Vagina (tissue), 2 donors: ENCODE data around the gene CHN1. TPM values are rescaled to one million over a fixed set of nuclear protein-coding genes. Genes with fewer than 3 reads are reported as not detected.

Source experiments
- DNase-seq, 2 donors: peaks; one replicate each; pipeline ENCODE4 v3.0.0-alpha.2; 2017; ENCODE audit errors: extremely low spot score in 2 of 2
- H3K27ac ChIP-seq: fragments of 200-600 bp; sonication (generic); one replicate; pipeline ENCODE4 v1.5.1; 2019
- H3K27me3 ChIP-seq: fragments of 200-600 bp; sonication (generic); one replicate; pipeline ENCODE4 v1.5.1; 2019
- H3K36me3 ChIP-seq, 2 donors: fragments of 200-600 bp; sonication (generic); one replicate each; pipeline ENCODE4 v1.5.1; 2017 to 2019
- H3K4me1 ChIP-seq: fragments of 200-600 bp; sonication (generic); one replicate; pipeline ENCODE4 v1.5.1; 2019
- H3K4me3 ChIP-seq, 2 donors: fragments of 200-600 bp; sonication (generic); 1 replicate in 1 of 2; 2 replicates in 1 of 2; pipeline ENCODE4 v1.5.1; 2016 to 2019
- H3K9me3 ChIP-seq: fragments of 200-600 bp; sonication (generic); one replicate; pipeline ENCODE4 v1.5.1; 2019
- CTCF ChIP-seq, 3 experiments: fragments of 450-650 bp in 2 of 3; fragments of 200-600 bp in 1 of 3; sonication (generic) in 1 of 3; IDR thresholded peaks; one replicate each; pipeline ENCODE4 v1.5.1; 2017 to 2019; ENCODE audit warnings: antibody characterized with exemption in 3 of 3, mild to moderate bottlenecking in 2 of 3, moderate library complexity in 2 of 3
- POLR2A ChIP-seq, 2 donors: fragments of 450-650 bp; IDR thresholded peaks; one replicate each; pipeline ENCODE4 v1.6.1; 2017; ENCODE audit warnings: antibody characterized with exemption in 2 of 2, mild to moderate bottlenecking in 2 of 2, moderate library complexity in 2 of 2
- POLR2AphosphoS5 ChIP-seq, 2 donors: sonication (generic); formaldehyde crosslinking; IDR thresholded peaks; one replicate each; pipeline ENCODE4 v1.9.0; 2017; ENCODE audit warnings: antibody characterized with exemption in 2 of 2, mild to moderate bottlenecking in 2 of 2, low read depth in 1 of 2; ENCODE audit not compliant: insufficient read depth in 1 of 2
- intact Hi-C: fragments of 100-400 bp; cut with DNase I; formaldehyde crosslinking; loops from one replicate; pipeline ENCODE4 v1.15.1; 2023
- total RNA-seq: library from RNA; depleted of rRNA; stranded (reverse); fragments of >200 nt; gene quantifications from one replicate; pipeline ENCODE4 v1.2.3, GENCODE V29; 2016

The CHN1 gene
- total RNA-seq, 1 donor from 2014 or later: 9.6 TPM

GRCh38 chr2:174781996-174782395 lies 223.2 kb downstream of the CHN1 start:
- Histone ChIP-seq H3K36me3 (no peaks in the 10 kb centered on the region), H3K9me3 (no peaks in the 10 kb centered on the region), H3K4me3 (no peak overlapping the region), H3K27me3 (no peaks in the 10 kb centered on the region), H3K4me1 (peaks cover 15% of the 10 kb centered on the region), H3K27ac (no peak overlapping the region)
- TF ChIP-seq POLR2AphosphoS5 (IDR thresholded peaks at IDR 0.05; ENCODE audit: insufficient read depth in 1 of 2, low read depth in 1 of 2) (no peak), POLR2A (IDR thresholded peaks at IDR 0.05) (no peak), CTCF (IDR thresholded peaks at IDR 0.05) (no peak)
- intact Hi-C loops: no loop called here
- DNase-seq: no peak

GRCh38 chr2:174781298-174781697 lies 223.9 kb downstream of the CHN1 start:
- no peaks in the 10 kb centered on the region for H3K36me3 ChIP-seq
- H3K9me3 ChIP-seq: no peaks in the 10 kb centered on the region
- no peak for DNase-seq
- H3K4me3 ChIP-seq: no peak overlapping the region
- intact Hi-C loops: no loop called here
- H3K27me3 ChIP-seq: no peaks in the 10 kb centered on the region
- H3K27ac ChIP-seq: no peak overlapping the region
- peaks cover 15% of the 10 kb centered on the region for H3K4me1 ChIP-seq
- TF ChIP-seq CTCF (IDR thresholded peaks at IDR 0.05): no peak
- TF ChIP-seq POLR2A (IDR thresholded peaks at IDR 0.05): no peak
- TF ChIP-seq POLR2AphosphoS5 (IDR thresholded peaks at IDR 0.05; ENCODE audit: insufficient read depth in 1 of 2, low read depth in 1 of 2): no peak

GRCh38 chr2:174780856-174781255 lies 224.3 kb downstream of the CHN1 start:
- Histone ChIP-seq H3K9me3 (no peaks in the 10 kb centered on the region), H3K27ac (no peak overlapping the region), H3K4me1 (peaks cover 15% of the 10 kb centered on the region), H3K36me3 (no peaks in the 10 kb centered on the region), H3K4me3 (no peak overlapping the region), H3K27me3 (no peaks in the 10 kb centered on the region)
- DNase-seq: no peak
- intact Hi-C loops: no loop called here
- no peak for TF ChIP-seq POLR2A (IDR thresholded peaks at IDR 0.05)
- TF ChIP-seq POLR2AphosphoS5 (IDR thresholded peaks at IDR 0.05; ENCODE audit: insufficient read depth in 1 of 2, low read depth in 1 of 2): no peak
- no peak for TF ChIP-seq CTCF (IDR thresholded peaks at IDR 0.05)

GRCh38 chr2:174780191-174780840 lies 224.9 kb downstream of the CHN1 start:
- no peak for DNase-seq
- intact Hi-C loops: no loop called here
- no peaks in the 10 kb centered on the region for H3K36me3 ChIP-seq
- H3K27me3 ChIP-seq: no peaks in the 10 kb centered on the region
- no peak overlapping the region for H3K4me3 ChIP-seq
- H3K4me1 ChIP-seq: peaks cover 15% of the 10 kb centered on the region
- TF ChIP-seq POLR2AphosphoS5 (IDR thresholded peaks at IDR 0.05; ENCODE audit: insufficient read depth in 1 of 2, low read depth in 1 of 2): no peak
- TF ChIP-seq POLR2A (IDR thresholded peaks at IDR 0.05): no peak
- TF ChIP-seq CTCF (IDR thresholded peaks at IDR 0.05): no peak
- no peaks in the 10 kb centered on the region for H3K9me3 ChIP-seq
- H3K27ac ChIP-seq: no peak overlapping the region

GRCh38 chr2:174779361-174779928 lies 225.7 kb downstream of the CHN1 start:
- DNase-seq: no peak
- Histone ChIP-seq H3K9me3 (no peaks in the 10 kb centered on the region), H3K36me3 (no peaks in the 10 kb centered on the region), H3K27ac (no peak overlapping the region), H3K4me1 (peaks cover 15% of the 10 kb centered on the region), H3K4me3 (no peak overlapping the region), H3K27me3 (no peaks in the 10 kb centered on the region)
- TF ChIP-seq POLR2AphosphoS5 (IDR thresholded peaks at IDR 0.05; ENCODE audit: insufficient read depth in 1 of 2, low read depth in 1 of 2) (no peak), POLR2A (IDR thresholded peaks at IDR 0.05) (no peak), CTCF (IDR thresholded peaks at IDR 0.05) (no peak)
- intact Hi-C loops: no loop called here
